ENCODE measurements around the gene ANKRD9.

ANKRD9 gene

DNA sequence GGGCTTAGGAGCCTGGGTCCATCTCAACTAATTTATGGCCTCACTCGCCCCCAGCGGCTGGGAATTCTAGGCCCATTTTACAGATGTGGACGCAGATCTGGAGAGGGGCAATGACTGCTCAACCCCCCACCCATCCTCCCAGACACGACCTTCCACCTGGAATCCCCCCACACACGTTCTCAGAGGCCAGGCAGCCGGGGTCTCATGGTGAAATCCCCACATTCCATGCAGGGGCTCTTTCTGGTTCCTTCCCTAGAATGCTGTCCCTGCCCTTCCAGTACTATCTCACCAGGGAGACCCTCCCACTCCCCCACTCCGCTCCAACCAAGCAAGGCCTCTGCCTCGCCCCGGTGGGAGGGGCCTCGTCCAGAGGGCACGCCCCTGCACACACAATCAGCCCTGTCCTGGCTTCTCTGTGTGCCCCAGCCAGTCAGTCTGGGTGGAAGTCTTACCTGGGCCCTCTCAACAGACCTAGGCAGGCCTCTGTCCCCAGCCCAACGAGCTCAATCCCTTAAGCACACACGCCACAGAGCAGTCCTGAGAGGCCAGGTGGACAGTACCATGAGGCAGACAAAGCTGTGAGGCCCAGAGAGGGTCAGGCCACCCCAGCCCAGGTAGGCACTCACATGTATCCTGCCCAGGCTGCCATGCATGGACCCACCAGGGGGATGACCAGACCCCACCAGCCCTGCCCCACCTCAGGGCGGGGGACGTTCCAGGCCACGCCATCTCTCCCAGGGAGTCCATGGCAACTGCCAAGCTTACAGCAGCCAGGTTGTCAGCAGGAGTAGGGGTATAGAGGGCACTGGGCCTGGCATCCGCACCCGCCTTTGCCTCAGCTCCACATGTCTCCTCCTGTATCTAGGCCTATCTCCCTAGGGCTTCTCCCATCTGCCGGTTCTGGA is 1.3 kb upstream of the ANKRD9 start:
- DNase-seq, result no peak

- DNase-seq, result no peak
Measured at GRCh38 chr14:102508774-102509745, 516 bp downstream of the ANKRD9 start.

DNA sequence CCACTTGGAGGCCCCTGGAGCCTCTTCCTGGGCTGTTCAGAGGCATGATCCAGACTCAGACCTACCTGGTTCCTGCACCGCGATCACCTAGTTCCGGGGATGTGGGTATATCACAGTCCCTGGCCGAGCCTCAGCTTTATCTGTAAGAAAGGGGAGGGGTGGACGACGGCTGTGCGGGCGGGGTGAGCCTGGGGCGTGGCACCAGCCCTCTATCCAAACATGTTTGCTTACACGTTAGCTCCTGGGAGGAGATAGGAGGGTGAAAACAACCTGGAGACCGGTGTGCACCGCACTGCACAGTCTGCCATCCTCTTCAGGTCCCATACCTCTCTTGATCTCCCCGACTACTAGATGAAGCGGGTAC is 1.2 kb downstream of the ANKRD9 start:
- no peak for DNase-seq

- DNase-seq, result no peak
Measured at GRCh38 chr14:102507857-102508312, 1.7 kb downstream of the ANKRD9 start.

GRCh38 chr14:102507081-102507856 is 2.3 kb downstream of the ANKRD9 start:
- DNase-seq, result no peak

DNA sequence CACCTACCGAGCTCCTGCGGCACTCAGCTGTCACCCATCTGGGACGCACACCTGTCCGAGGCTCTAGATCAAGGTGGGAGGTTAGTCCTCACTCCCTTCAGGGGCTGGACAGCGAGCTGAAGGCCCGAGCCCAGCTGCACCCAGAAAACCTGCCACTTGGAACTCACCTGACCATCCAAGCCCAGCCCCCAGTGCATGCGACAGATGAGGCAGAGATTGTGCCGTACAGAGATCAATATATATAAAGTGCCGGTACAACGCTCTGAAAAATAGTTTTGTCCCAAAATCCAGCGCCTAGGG is 3.0 kb downstream of the ANKRD9 start:
- no peak for DNase-seq

DNA sequence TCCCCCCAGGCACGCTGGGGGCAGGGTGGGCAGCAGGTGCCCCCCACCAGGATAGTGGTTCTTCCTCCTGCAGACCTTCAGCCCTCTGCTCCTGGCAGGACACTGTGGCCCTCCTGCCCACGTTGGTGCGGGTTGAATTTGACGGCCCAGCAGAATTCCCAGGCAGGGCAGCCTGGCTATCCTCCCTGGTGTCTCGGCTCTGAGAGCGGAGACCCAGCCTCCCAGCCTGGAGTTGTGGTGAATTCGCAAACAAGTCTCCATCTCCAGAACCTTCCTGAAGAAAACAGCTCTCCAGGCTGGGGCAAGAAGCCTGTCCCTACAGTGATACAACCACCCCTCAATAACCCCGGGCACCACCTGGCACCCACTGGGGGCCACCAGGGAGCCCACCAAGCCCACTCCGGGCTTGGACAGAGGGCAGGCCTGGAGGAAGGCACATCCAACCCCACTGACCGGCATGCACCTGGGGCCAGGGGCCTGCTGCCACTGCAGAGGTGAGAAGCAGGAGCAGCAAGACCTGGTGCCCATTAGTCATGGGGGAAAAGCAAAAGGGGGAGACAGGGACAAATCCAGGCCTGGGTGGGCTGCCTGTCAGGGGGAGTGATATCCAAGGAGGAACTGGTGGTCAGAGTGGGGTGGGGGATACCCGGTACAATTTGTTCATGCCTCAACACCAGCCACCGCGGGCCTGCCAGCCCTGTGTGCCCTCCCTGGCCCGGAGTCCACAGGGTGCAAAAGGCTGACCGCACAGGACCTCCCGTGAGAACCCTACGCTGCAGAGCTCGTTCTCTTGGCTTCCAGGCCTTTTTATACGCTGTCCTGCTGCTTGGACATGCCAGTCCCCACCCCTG is 3.6 kb downstream of the ANKRD9 start:
- DNase-seq, result no peak

GRCh38 chr14:102505000-102505619 is 4.5 kb downstream of the ANKRD9 start:
- DNase-seq, result no peak

- no peak for DNase-seq
Measured at GRCh38 chr14:102504328-102504999, 5.1 kb downstream of the ANKRD9 start.

DNA sequence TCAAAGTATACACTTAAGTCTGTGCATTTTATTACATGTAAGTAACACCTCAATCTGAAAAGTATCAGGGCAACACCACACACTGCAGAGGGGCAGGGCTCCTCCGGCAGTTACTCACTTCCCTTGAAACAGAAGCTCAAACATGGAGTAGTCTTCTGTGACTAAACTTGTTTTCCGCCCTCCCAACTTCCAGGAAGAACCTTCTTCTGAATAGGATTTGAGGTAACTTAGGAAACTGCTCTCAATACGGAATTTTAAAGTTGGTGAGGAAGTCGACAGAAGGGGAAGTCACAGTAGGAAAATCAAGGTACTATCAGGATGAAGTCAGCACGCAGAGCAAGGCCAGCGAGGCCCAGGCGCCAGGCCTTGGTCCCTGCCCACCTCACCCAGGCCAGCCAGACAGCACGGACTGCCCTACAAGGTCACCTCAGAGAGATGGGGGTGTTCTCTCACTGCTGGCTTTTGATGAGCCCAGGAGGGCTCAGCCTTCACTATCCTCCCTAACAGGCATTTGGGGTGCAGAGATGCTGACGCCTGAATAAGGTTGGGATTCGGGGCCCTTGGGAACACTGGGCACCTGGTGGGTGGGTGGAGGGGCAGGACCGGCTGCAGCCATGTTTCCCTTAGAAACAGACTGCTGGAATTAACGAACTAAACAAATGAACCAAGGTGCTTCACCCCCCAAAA is 5.8 kb downstream of the ANKRD9 start:
- no peak for DNase-seq

GRCh38 chr14:102502571-102502970 is 7.0 kb downstream of the ANKRD9 start:
- no peak for DNase-seq

DNA sequence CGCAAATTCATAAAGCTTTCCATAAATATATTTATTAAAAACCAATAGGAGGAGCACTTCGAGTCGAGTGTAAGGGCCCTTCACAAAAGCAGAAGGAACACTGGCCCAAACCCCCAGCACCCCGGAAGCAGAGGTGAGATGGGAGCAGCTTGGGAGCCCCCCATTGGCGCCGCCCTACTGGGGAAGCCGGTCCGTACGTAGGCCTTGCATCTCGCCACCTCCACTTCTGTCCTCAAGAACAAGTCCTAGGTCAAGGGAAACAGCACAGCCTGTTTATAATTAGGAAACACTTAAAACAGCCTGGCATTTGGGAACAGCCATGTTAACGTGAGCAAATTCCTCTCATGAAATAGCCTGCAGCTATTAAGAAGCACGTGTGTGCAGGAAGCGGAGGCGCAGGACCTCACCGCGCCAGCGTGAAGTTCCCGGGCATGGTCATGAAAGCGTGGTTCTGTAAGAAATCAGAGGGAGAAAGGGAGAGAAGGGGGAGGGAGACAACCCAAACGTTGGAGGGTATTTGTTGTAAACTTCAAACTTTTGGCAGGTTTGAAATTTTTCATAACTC is 7.7 kb downstream of the ANKRD9 start:
- no peak for DNase-seq

- no peak for DNase-seq
Measured at GRCh38 chr14:102500713-102501112, 8.9 kb downstream of the ANKRD9 start.

GRCh38 chr14:102500158-102500662 is 9.4 kb downstream of the ANKRD9 start:
- no peak for DNase-seq

DNA sequence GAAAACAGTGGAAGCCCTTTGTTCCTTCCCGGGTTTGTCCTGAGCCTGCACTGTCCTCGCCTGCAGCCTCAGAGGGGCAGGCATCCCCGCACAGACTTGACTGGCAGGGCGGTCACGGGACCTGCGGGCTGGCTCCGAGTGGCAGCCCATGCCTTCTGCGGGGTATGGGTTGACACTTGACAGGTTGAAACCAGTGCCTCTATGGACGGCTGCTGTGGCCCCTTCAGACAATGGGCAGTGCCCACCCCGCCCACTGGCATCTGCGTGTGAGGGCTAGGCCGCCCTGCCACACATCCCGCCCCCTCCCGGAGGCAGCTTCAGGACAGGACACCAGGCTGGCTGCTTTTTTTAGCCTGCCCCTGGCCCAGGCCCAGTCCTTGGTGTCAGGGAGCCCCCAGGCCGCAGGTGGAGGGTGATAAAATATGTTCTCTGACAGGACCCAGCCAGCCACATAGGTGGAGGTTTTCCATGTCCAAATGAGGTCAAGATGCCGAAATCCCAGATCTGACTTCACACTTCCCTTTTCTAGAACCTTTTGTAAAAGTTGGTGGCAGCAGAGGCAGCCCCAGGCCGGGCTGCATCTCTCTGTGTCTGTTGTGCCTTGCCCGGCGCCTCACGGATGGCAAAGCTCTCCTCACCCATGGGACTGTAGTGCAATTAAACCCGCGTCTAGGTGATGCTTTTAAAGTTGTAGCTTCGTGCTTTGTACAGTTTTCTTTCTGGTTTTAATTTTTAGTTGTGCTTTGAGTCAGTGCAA is 10.0 kb downstream of the ANKRD9 start:
- no peak for DNase-seq

GRCh38 chr14:102498678-102499265 is 10.8 kb downstream of the ANKRD9 start:
- DNase-seq, result no peak

DNA sequence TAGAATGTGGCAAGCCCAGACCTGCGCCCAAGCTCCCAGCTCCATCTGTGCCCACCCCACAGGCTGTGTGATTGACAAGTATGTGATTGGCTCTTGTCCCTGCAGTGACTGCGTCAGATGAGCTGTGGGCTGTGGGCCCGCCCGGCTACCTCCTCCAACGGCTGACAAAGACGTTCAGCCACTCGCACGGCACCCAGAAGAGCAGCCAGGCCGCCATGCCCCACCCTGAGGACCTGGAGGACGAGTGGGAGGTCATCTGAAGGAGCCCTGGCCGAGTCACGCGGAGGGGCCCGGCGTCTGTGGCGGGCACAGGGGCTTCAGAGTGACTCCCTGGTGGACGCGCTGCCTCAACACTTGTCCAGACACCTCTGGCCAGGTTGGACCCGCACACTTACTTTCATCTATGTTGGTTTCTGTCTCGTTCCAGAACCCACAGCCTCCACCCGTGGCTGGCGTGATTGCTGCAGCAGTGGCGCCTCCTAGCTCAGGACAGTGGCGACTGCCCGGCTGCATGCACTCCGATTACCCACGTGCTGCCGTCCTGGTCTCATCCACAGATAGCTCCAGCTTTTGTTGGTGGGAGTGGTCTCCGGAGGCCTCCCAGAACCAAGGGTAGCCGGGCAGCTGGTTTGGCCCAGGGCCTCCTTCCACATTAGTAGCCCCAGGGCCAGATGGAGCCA is 11.4 kb downstream of the ANKRD9 start:
- no peak for DNase-seq

Measured in kidney glomerular epithelial cell (primary cell).